Activated CD4-positive, alpha-beta memory T cell treated with anti-CD3 and anti-CD28 coated beads for 36 hours (primary cell): ENCODE measurements around the gene EVC. TPM values are rescaled to one million over a fixed set of nuclear protein-coding genes. Genes with fewer than 3 reads are reported as not detected.

Experiments used
- CTCF ChIA-PET: fragments of 350-600 bp; sonication (Branson Sonifier 250); formaldehyde crosslinking; loops from one replicate; lab custom pipeline; 2021; ENCODE audit warnings: antibody characterized with exemption, inconsistent platforms; lab: Charles Lee
- POLR2A ChIA-PET: fragments of 350-600 bp; sonication (Branson Sonifier 250); formaldehyde crosslinking; loops from one replicate; lab custom pipeline; 2021; ENCODE audit warnings: antibody characterized with exemption; lab: Charles Lee
- DNase-seq: peaks from one replicate; pipeline ENCODE4 v3.0.0-alpha.2; 2020
- H3K27ac Mint-ChIP-seq: one replicate; pipeline ENCODE4 v1.8.0; 2021; ENCODE audit warnings: mixed read lengths
- H3K27me3 Mint-ChIP-seq: one replicate; pipeline ENCODE4 v1.8.0; 2021; ENCODE audit warnings: mixed read lengths
- H3K36me3 Mint-ChIP-seq: one replicate; pipeline ENCODE4 v1.8.0; 2021; ENCODE audit warnings: mixed read lengths
- H3K4me1 Mint-ChIP-seq: one replicate; pipeline ENCODE4 v1.8.0; 2021; ENCODE audit warnings: low read depth, mixed read lengths
- H3K4me3 Mint-ChIP-seq: one replicate; pipeline ENCODE4 v1.8.0; 2021; ENCODE audit warnings: mild to moderate bottlenecking, mixed read lengths
- H3K9me3 Mint-ChIP-seq: one replicate; pipeline ENCODE4 v1.8.0; 2021; ENCODE audit warnings: mixed read lengths
- intact Hi-C: fragments of 100-400 bp; cut with micrococcal nuclease; formaldehyde crosslinking; loops from one replicate; pipeline ENCODE4 v1.15.1; 2023
- total RNA-seq, 2 experiments: library from RNA; stranded (reverse); gene quantifications; one replicate each; pipeline ENCODE4 v1.2.3, GENCODE V29; 2021

EVC gene
- total RNA-seq = 1 to 10 TPM; 1.7 to 3.1 TPM

- Mint-ChIP-seq H3K9me3 (peaks cover 18% of the 10 kb centered on the region), H3K27me3 (peaks cover 42% of the 10 kb centered on the region), H3K4me1 (peaks cover 20% of the 10 kb centered on the region), H3K36me3 (peaks cover 4% of the 10 kb centered on the region), H3K4me3 (peak within 1 kb of the TSS; percentile 67), H3K27ac (peak within 1 kb of the TSS; percentile 14)
- intact Hi-C loops = no loop called here
- ChIA-PET POLR2A (interaction anchor here (1.0 kb wide), 1 partner anchor 47 kb away, joined by 3 read pairs; no protein-coding TSS in a partner anchor), CTCF (no interaction called here)
- DNase-seq = peak; percentile 59
Measured at GRCh38 chr4:5710961-5711478, at the start of gene EVC. EVC (plus strand) TSS chr4:5711201; CDS start chr4:5711381, 180 bp downstream.

DNA sequence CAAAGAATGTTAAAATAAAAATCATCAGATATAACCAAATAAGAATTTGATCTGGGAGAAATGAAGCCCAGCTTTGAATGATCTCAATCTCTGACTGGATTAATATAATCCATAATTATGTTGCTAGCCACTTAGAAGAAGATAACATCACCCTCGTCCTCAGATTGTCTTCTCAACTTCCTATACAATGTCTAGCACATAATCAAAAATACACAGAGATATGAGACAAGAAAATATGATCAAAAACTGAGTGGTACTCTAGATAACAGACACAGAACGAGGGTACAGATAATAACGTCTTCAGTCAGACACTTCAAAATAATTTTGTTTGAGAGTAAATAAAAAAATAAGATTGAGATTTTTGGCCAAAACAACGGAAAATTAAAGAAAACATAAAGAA is 49.8 kb upstream of the EVC start:
- Mint-ChIP-seq H3K36me3 (peaks cover 16% of the 10 kb centered on the region), H3K4me1 (no peaks in the 10 kb centered on the region), H3K27me3 (no peaks in the 10 kb centered on the region), H3K27ac (no peak overlapping the region), H3K4me3 (no peak overlapping the region), H3K9me3 (peaks cover 24% of the 10 kb centered on the region)
- DNase-seq = no peak
- ChIA-PET POLR2A (no interaction called here), CTCF (interaction anchor here (0.6 kb wide), 1 partner anchor 182 kb away, joined by 3 read pairs; no protein-coding TSS in a partner anchor)
- intact Hi-C loops = no loop called here

DNA sequence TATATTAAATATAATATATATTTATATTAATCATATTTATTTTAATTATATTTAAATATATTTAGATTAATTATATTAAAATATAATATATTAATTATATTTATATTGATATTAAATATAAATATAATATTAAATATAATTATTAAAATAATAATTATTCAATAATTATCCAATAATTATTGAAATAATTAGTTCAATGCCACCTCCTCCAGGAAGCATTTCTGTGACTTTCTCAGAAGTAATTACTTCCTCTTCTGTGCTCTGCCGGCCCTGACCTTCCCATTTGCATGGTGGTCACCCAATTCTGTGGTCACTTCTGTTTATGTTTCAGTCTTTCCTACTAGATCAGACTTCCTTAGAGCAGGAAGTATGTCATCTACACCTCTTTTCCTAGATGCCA is 48.4 kb upstream of the EVC start:
- no peaks in the 10 kb centered on the region for H3K4me1 Mint-ChIP-seq
- intact Hi-C loops = no loop called here
- ChIA-PET CTCF (no interaction called here), POLR2A (no interaction called here)
- H3K27me3 Mint-ChIP-seq = no peaks in the 10 kb centered on the region
- H3K9me3 Mint-ChIP-seq = peaks cover 31% of the 10 kb centered on the region
- DNase-seq = no peak
- no peak overlapping the region for H3K27ac Mint-ChIP-seq
- no peak overlapping the region for H3K4me3 Mint-ChIP-seq
- H3K36me3 Mint-ChIP-seq = peaks cover 20% of the 10 kb centered on the region

- Mint-ChIP-seq H3K4me1 (no peaks in the 10 kb centered on the region), H3K27me3 (no peaks in the 10 kb centered on the region), H3K9me3 (peaks cover 33% of the 10 kb centered on the region), H3K27ac (no peak overlapping the region), H3K4me3 (no peak overlapping the region), H3K36me3 (peaks cover 20% of the 10 kb centered on the region)
- POLR2A ChIA-PET = no interaction called here
- intact Hi-C loops = no loop called here
- CTCF ChIA-PET = no interaction called here
- no peak for DNase-seq
Measured at GRCh38 chr4:5664778-5665177, 46.2 kb upstream of the EVC start.

- H3K4me1 Mint-ChIP-seq = no peaks in the 10 kb centered on the region
- POLR2A ChIA-PET = no interaction called here
- CTCF ChIA-PET = no interaction called here
- peaks cover 21% of the 10 kb centered on the region for H3K9me3 Mint-ChIP-seq
- peaks cover 14% of the 10 kb centered on the region for H3K36me3 Mint-ChIP-seq
- intact Hi-C loops = no loop called here
- no peaks in the 10 kb centered on the region for H3K27me3 Mint-ChIP-seq
- no peak for DNase-seq
- H3K4me3 Mint-ChIP-seq = no peak overlapping the region
- H3K27ac Mint-ChIP-seq = no peak overlapping the region
Measured at GRCh38 chr4:5666741-5667140, 44.3 kb upstream of the EVC start.

GRCh38 chr4:5676763-5677162 is 34.2 kb upstream of the EVC start:
- Mint-ChIP-seq H3K4me3 (no peak overlapping the region), H3K27ac (no peak overlapping the region), H3K9me3 (no peaks in the 10 kb centered on the region), H3K36me3 (no peaks in the 10 kb centered on the region), H3K27me3 (no peaks in the 10 kb centered on the region), H3K4me1 (no peaks in the 10 kb centered on the region)
- ChIA-PET CTCF (no interaction called here), POLR2A (no interaction called here)
- intact Hi-C loops = no loop called here
- no peak for DNase-seq

DNA sequence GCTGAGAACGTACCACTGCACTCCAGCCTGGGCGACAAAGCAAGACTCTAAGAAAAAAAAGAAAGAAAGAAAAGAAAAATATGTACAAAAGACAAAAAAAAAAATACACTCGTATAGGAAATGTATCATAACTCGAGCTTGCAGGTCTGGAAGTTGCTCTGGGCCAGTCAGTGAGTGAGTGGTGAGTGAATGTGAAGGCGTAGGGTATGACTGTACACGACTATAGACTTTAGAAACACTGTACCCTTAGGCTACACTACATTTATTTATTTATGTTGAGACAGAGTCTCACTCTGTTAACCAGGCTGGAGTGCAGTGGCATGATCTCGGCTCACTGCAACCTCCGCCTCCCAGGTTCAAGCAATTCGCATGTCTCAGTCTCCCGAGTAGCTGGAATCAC is 32.0 kb upstream of the EVC start:
- CTCF ChIA-PET = no interaction called here

GRCh38 chr4:5683566-5683965 is 27.4 kb upstream of the EVC start:
- ChIA-PET POLR2A (no interaction called here), CTCF (no interaction called here)
- H3K4me3 Mint-ChIP-seq = no peak overlapping the region
- no peaks in the 10 kb centered on the region for H3K4me1 Mint-ChIP-seq
- no peaks in the 10 kb centered on the region for H3K9me3 Mint-ChIP-seq
- DNase-seq = no peak
- H3K36me3 Mint-ChIP-seq = no peaks in the 10 kb centered on the region
- no peaks in the 10 kb centered on the region for H3K27me3 Mint-ChIP-seq
- H3K27ac Mint-ChIP-seq = no peak overlapping the region
- intact Hi-C loops = no loop called here

More for the DNA sequence above, 32.0 kb upstream of the EVC start:
- Mint-ChIP-seq H3K4me3 (no peak overlapping the region), H3K27me3 (no peaks in the 10 kb centered on the region), H3K4me1 (no peaks in the 10 kb centered on the region), H3K27ac (no peak overlapping the region), H3K36me3 (no peaks in the 10 kb centered on the region), H3K9me3 (no peaks in the 10 kb centered on the region)
- intact Hi-C loops = no loop called here
- POLR2A ChIA-PET = no interaction called here
- DNase-seq = no peak

GRCh38 chr4:5685296-5685695 is 25.7 kb upstream of the EVC start:
- Mint-ChIP-seq H3K27me3 (no peaks in the 10 kb centered on the region), H3K4me1 (no peaks in the 10 kb centered on the region), H3K27ac (no peak overlapping the region), H3K9me3 (no peaks in the 10 kb centered on the region), H3K4me3 (no peak overlapping the region), H3K36me3 (no peaks in the 10 kb centered on the region)
- DNase-seq = no peak
- intact Hi-C loops = no loop called here
- ChIA-PET CTCF (no interaction called here), POLR2A (no interaction called here)

GRCh38 chr4:5686338-5686737 is 24.7 kb upstream of the EVC start:
- no peaks in the 10 kb centered on the region for H3K9me3 Mint-ChIP-seq
- H3K36me3 Mint-ChIP-seq = no peaks in the 10 kb centered on the region
- H3K27ac Mint-ChIP-seq = no peak overlapping the region
- intact Hi-C loops = no loop called here
- DNase-seq = no peak
- ChIA-PET POLR2A (no interaction called here), CTCF (no interaction called here)
- no peak overlapping the region for H3K4me3 Mint-ChIP-seq
- H3K4me1 Mint-ChIP-seq = no peaks in the 10 kb centered on the region
- no peaks in the 10 kb centered on the region for H3K27me3 Mint-ChIP-seq

- Mint-ChIP-seq H3K9me3 (no peaks in the 10 kb centered on the region), H3K27me3 (no peaks in the 10 kb centered on the region), H3K36me3 (no peaks in the 10 kb centered on the region), H3K27ac (no peak overlapping the region), H3K4me1 (no peaks in the 10 kb centered on the region), H3K4me3 (no peak overlapping the region)
- no peak for DNase-seq
- ChIA-PET POLR2A (no interaction called here), CTCF (no interaction called here)
- intact Hi-C loops = no loop called here
Measured at GRCh38 chr4:5689065-5689464, 21.9 kb upstream of the EVC start.

GRCh38 chr4:5691491-5692132 is 19.4 kb upstream of the EVC start:
- Mint-ChIP-seq H3K4me1 (no peaks in the 10 kb centered on the region), H3K27ac (no peak overlapping the region), H3K27me3 (no peaks in the 10 kb centered on the region), H3K36me3 (no peaks in the 10 kb centered on the region), H3K4me3 (no peak overlapping the region), H3K9me3 (no peaks in the 10 kb centered on the region)
- DNase-seq = no peak
- ChIA-PET POLR2A (no interaction called here), CTCF (no interaction called here)
- intact Hi-C loops = no loop called here

GRCh38 chr4:5693871-5694270 is 17.1 kb upstream of the EVC start:
- no peaks in the 10 kb centered on the region for H3K9me3 Mint-ChIP-seq
- intact Hi-C loops = no loop called here
- no peak for DNase-seq
- ChIA-PET CTCF (no interaction called here), POLR2A (no interaction called here)
- H3K36me3 Mint-ChIP-seq = no peaks in the 10 kb centered on the region
- H3K4me3 Mint-ChIP-seq = no peak overlapping the region
- H3K27me3 Mint-ChIP-seq = no peaks in the 10 kb centered on the region
- no peak overlapping the region for H3K27ac Mint-ChIP-seq
- H3K4me1 Mint-ChIP-seq = no peaks in the 10 kb centered on the region
